Measurements from ENCODE around the gene LDLRAD4. TPM values are rescaled to one million over a fixed set of nuclear protein-coding genes. Genes with fewer than 3 reads are reported as not detected.

Gene LDLRAD4
- polyA plus RNA-seq, 1 experiment = not detected

DNA sequence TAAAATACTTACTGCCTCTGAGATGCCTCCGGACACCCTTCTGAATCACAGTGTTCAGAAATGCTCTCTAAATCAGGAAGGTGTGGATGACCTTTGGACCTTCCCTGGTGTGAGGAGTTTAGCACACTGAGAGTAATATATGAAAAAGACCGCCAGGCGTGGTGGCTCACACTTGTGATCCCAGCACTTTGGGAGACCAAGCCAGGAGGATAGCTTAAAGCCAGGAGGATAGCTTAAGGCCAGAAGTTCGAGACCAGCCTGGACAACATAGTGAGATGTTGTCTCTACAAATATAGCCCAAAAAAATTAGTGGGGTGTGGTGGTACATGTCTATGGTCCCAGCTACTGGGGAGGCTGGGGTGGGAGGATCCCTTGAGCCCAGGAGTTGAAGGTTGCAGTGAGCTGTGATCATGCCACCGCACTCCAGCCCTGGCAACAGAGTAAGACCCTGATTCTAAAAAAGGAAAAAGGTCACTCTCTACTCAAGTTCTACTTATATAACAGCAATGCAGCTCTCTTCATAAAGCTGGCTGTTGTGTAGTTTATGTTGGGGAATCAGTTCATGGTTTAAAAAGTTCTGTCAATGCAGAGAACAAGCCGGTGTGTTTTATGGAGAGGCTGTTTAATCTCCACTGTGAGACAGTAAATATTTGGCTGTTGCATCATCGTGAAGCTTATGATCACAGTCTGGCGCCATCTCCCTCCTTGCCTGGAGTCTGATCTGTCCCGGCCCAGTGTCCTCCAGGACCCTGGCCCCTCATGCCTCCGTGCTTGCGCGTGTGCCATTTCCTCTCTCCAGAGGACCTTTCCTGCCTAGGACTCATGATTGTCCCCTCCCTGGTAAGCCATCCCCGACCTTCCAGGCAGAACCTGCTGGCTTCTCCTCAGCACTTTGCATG is 323.3 kb downstream of the LDLRAD4 start:
- H3K9me3 ChIP-seq (ENCODE audit: control insufficient read depth, insufficient read depth, low read length) = no peaks in the 10 kb centered on the region
- ChIA-PET CTCF (no interaction called here), POLR2A (no interaction called here)
- DNase-seq (ENCODE audit: low read depth, low spot score) = no peak
- TF ChIP-seq, protein P1, sequence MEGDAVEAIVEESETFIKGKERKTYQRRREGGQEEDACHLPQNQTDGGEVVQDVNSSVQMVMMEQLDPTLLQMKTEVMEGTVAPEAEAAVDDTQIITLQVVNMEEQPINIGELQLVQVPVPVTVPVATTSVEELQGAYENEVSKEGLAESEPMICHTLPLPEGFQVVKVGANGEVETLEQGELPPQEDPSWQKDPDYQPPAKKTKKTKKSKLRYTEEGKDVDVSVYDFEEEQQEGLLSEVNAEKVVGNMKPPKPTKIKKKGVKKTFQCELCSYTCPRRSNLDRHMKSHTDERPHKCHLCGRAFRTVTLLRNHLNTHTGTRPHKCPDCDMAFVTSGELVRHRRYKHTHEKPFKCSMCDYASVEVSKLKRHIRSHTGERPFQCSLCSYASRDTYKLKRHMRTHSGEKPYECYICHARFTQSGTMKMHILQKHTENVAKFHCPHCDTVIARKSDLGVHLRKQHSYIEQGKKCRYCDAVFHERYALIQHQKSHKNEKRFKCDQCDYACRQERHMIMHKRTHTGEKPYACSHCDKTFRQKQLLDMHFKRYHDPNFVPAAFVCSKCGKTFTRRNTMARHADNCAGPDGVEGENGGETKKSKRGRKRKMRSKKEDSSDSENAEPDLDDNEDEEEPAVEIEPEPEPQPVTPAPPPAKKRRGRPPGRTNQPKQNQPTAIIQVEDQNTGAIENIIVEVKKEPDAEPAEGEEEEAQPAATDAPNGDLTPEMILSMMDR (IDR thresholded peaks at IDR 0.05; ENCODE audit: low read depth, low read length) = no peak
- H3K27ac ChIP-seq (ENCODE audit: low read depth, low read length) = no peak overlapping the region
- H3K27me3 ChIP-seq (ENCODE audit: control insufficient read depth, insufficient read depth, low read length) = peaks cover 3% of the 10 kb centered on the region
- H3K4me3 ChIP-seq (ENCODE audit: low read depth, low read length) = no peak overlapping the region

DNA sequence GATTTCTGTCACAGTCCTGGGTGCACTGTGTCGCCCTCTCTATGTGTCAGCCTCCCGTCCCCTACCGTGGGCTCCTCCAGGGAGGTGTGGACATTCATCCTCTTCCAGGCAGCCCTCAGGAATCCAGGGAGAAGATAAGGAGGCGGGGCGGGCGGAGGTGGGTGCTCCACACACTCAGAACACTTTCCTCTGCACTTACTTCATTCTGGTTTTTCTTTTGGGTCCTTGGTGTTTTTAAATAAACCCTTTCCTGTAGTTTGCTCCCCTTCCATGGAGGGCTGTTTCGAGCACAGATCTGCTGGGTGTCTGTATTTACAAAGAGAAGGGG is 323.9 kb downstream of the LDLRAD4 start:
- Histone ChIP-seq H3K27ac (ENCODE audit: low read depth, low read length) (no peak overlapping the region), H3K27me3 (ENCODE audit: control insufficient read depth, insufficient read depth, low read length) (peaks cover 3% of the 10 kb centered on the region), H3K9me3 (ENCODE audit: control insufficient read depth, insufficient read depth, low read length) (no peaks in the 10 kb centered on the region), H3K4me3 (ENCODE audit: low read depth, low read length) (no peak overlapping the region)
- no peak for DNase-seq (ENCODE audit: low read depth, low spot score)
- ChIA-PET CTCF (no interaction called here), POLR2A (no interaction called here)
- TF ChIP-seq, protein P1 (IDR thresholded peaks at IDR 0.05; ENCODE audit: low read depth, low read length) = no peak

DNA sequence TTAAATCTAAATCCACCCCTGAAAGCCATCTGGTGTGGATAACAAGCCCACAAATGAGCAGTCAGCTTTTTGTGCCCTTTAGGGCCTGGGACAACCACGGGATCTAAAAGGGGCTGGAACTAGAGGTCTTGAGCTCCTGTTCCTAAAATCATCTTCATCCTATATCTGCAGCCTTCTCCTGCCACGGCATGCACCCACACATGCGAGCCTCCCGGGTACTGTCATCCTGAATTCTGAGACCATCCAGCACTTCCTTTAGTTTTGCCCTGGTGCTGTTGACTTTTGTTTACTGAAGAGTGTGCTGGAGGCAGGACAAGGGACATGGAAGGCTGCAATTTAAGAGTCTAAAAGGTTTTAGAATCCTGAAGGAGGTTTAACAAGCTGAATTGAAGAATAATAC is 324.6 kb downstream of the LDLRAD4 start:
- ChIA-PET POLR2A (no interaction called here), CTCF (no interaction called here)
- peaks cover 3% of the 10 kb centered on the region for H3K27me3 ChIP-seq (ENCODE audit: control insufficient read depth, insufficient read depth, low read length)
- no peaks in the 10 kb centered on the region for H3K9me3 ChIP-seq (ENCODE audit: control insufficient read depth, insufficient read depth, low read length)
- no peak for DNase-seq (ENCODE audit: low read depth, low spot score)
- no peak overlapping the region for H3K27ac ChIP-seq (ENCODE audit: low read depth, low read length)
- H3K4me3 ChIP-seq (ENCODE audit: low read depth, low read length) = no peak overlapping the region
- TF ChIP-seq, protein P1 (IDR thresholded peaks at IDR 0.05; ENCODE audit: low read depth, low read length) = no peak

DNA sequence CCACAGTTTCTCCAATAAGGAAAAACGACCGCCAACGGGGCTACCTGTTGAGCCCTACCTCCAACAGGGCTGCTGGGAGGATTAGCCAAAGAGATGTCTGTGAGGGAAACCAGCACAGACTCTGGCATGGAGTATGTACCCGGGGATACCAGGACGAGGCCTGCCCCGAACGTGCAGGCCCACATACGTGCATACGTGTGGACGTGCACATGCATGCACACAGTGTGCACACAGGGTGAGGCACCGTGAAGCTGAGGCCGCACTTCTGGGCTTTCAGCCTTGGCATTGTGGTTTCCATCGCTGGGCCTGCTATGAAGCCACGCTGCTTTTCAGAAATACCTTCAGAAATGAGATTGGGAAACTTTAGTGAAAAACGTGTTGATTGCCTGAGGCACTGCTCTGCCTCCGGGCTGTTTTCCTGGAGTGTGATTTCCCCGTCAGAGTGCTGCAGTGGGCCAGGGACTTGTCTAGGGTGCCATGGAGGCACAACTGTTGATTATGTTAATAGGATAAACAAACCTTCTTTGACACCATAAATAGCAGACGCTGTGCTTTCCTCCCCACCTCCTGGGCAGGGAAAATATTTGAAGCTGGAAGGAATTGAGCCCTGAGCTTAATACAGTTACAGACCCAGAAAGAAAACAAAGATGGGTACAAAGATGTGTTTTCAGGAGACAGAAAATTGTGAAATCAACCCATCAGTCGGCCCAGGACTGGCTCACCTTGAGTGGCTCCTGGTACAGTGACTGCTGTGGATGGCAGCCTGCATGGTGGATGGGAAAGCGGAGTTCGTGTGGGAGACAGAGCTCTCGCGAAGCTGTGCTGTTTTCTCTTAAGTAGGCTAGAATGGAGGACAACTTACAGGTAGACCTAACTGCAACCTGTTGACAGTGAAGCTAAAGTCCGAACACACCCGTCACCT is 325.5 kb downstream of the LDLRAD4 start:
- Histone ChIP-seq H3K4me3 (ENCODE audit: low read depth, low read length) (no peak overlapping the region), H3K27ac (ENCODE audit: low read depth, low read length) (no peak overlapping the region), H3K27me3 (ENCODE audit: control insufficient read depth, insufficient read depth, low read length) (peaks cover 4% of the 10 kb centered on the region), H3K9me3 (ENCODE audit: control insufficient read depth, insufficient read depth, low read length) (peaks cover 2% of the 10 kb centered on the region; the same call in 1 of the 2 replicates)
- ChIA-PET CTCF (no interaction called here), POLR2A (no interaction called here)
- no peak for DNase-seq (ENCODE audit: low read depth, low spot score)
- TF ChIP-seq, protein P1 (IDR thresholded peaks at IDR 0.05; ENCODE audit: low read depth, low read length) = no peak

DNA sequence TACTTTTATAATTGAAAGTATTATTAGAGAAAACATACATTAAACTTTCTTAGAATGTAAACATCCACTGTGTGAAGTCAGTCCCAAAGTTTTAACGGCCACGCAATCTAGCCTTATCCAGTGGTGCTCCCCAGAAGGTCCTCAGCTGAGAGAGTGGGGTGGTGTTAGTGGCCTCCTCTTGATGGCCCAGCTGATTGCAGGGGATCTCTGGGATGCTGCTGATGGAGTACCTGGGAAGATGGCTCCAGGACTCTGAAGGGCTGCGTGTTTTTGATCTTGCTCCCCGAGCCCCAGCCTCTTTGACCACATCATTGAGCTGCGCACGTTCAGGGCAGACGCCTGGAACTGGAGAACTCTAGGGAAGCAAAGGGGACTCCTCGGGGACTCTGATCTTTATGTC is 326.4 kb downstream of the LDLRAD4 start:
- H3K27ac ChIP-seq (ENCODE audit: low read depth, low read length) = no peak overlapping the region
- H3K4me3 ChIP-seq (ENCODE audit: low read depth, low read length) = no peak overlapping the region
- no peak for DNase-seq (ENCODE audit: low read depth, low spot score)
- TF ChIP-seq, protein P1 (IDR thresholded peaks at IDR 0.05; ENCODE audit: low read depth, low read length) = no peak
- peaks cover 2% of the 10 kb centered on the region; the same call in 1 of the 2 replicates for H3K9me3 ChIP-seq (ENCODE audit: control insufficient read depth, insufficient read depth, low read length)
- POLR2A ChIA-PET = no interaction called here
- H3K27me3 ChIP-seq (ENCODE audit: control insufficient read depth, insufficient read depth, low read length) = peaks cover 6% of the 10 kb centered on the region
- CTCF ChIA-PET = no interaction called here
